ENCODE results near the gene MCHR2.

The MCHR2 gene

GRCh38 chr6:99980741-99981140 is 13.3 kb downstream of the MCHR2 start:
- no peak overlapping the region for H3K27ac ChIP-seq (replicated peaks)
- DNase-seq (ENCODE audit: low read depth in 1 of 2, low spot score in 1 of 2) = no peak
- no peaks in the 10 kb centered on the region for H3K27me3 ChIP-seq (ENCODE audit: insufficient read depth, poor library complexity, severe bottlenecking)
- H3K4me3 ChIP-seq (replicated peaks; ENCODE audit: insufficient read depth, low read length) = no peak overlapping the region
- TF ChIP-seq REST (IDR thresholded peaks at IDR 0.05; ENCODE audit: insufficient replicate concordance, low read depth) = no peak
- no peak for TF ChIP-seq SPI1 (IDR thresholded peaks at IDR 0.05; ENCODE audit: borderline replicate concordance, low read depth)
- no peak for TF ChIP-seq POLR2AphosphoS5 (IDR thresholded peaks at IDR 0.05; ENCODE audit: low read depth)
- TF ChIP-seq GABPA (IDR thresholded peaks at IDR 0.05; ENCODE audit: low read depth) = no peak
- TF ChIP-seq, protein P1, sequence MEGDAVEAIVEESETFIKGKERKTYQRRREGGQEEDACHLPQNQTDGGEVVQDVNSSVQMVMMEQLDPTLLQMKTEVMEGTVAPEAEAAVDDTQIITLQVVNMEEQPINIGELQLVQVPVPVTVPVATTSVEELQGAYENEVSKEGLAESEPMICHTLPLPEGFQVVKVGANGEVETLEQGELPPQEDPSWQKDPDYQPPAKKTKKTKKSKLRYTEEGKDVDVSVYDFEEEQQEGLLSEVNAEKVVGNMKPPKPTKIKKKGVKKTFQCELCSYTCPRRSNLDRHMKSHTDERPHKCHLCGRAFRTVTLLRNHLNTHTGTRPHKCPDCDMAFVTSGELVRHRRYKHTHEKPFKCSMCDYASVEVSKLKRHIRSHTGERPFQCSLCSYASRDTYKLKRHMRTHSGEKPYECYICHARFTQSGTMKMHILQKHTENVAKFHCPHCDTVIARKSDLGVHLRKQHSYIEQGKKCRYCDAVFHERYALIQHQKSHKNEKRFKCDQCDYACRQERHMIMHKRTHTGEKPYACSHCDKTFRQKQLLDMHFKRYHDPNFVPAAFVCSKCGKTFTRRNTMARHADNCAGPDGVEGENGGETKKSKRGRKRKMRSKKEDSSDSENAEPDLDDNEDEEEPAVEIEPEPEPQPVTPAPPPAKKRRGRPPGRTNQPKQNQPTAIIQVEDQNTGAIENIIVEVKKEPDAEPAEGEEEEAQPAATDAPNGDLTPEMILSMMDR (IDR thresholded peaks at IDR 0.05; ENCODE audit: insufficient read depth, low read length) = no peak

- Histone ChIP-seq H3K27me3 (ENCODE audit: insufficient read depth, poor library complexity, severe bottlenecking) (no peaks in the 10 kb centered on the region), H3K4me3 (replicated peaks; ENCODE audit: insufficient read depth, low read length) (no peak overlapping the region), H3K27ac (replicated peaks) (no peak overlapping the region)
- no peak for DNase-seq (ENCODE audit: low read depth in 1 of 2, low spot score in 1 of 2)
- TF ChIP-seq SPI1 (IDR thresholded peaks at IDR 0.05; ENCODE audit: borderline replicate concordance, low read depth) (no peak), GABPA (IDR thresholded peaks at IDR 0.05; ENCODE audit: low read depth) (no peak)
Observed at GRCh38 chr6:99979953-99980352, 14.1 kb downstream of the MCHR2 start.

- Histone ChIP-seq H3K27me3 (ENCODE audit: insufficient read depth, poor library complexity, severe bottlenecking) (no peaks in the 10 kb centered on the region), H3K4me3 (replicated peaks; ENCODE audit: insufficient read depth, low read length) (no peak overlapping the region), H3K27ac (replicated peaks) (no peak overlapping the region)
- no peak for TF ChIP-seq GABPA (IDR thresholded peaks at IDR 0.05; ENCODE audit: low read depth)
- TF ChIP-seq, protein P1 (IDR thresholded peaks at IDR 0.05; ENCODE audit: insufficient read depth, low read length) = no peak
- TF ChIP-seq REST (IDR thresholded peaks at IDR 0.05; ENCODE audit: insufficient replicate concordance, low read depth) = no peak
- TF ChIP-seq SPI1 (IDR thresholded peaks at IDR 0.05; ENCODE audit: borderline replicate concordance, low read depth) = no peak
- TF ChIP-seq POLR2AphosphoS5 (IDR thresholded peaks at IDR 0.05; ENCODE audit: low read depth) = no peak
- DNase-seq (ENCODE audit: low read depth in 1 of 2, low spot score in 1 of 2) = no peak
Observed at GRCh38 chr6:99967052-99967451, 27.0 kb downstream of the MCHR2 start.

GRCh38 chr6:99960027-99960426 is 34.0 kb downstream of the MCHR2 start:
- TF ChIP-seq SPI1 (IDR thresholded peaks at IDR 0.05; ENCODE audit: borderline replicate concordance, low read depth) (no peak), GABPA (IDR thresholded peaks at IDR 0.05; ENCODE audit: low read depth) (no peak), REST (IDR thresholded peaks at IDR 0.05; ENCODE audit: insufficient replicate concordance, low read depth) (no peak)
- TF ChIP-seq, protein P1 (IDR thresholded peaks at IDR 0.05; ENCODE audit: insufficient read depth, low read length) = no peak
- Histone ChIP-seq H3K27me3 (ENCODE audit: insufficient read depth, poor library complexity, severe bottlenecking) (no peaks in the 10 kb centered on the region), H3K27ac (replicated peaks) (no peak overlapping the region), H3K4me3 (replicated peaks; ENCODE audit: insufficient read depth, low read length) (no peak overlapping the region)
- DNase-seq (ENCODE audit: low read depth in 1 of 2, low spot score in 1 of 2) = no peak
